ENCODE measurements around the gene ZNF805. TPM values are rescaled to one million over a fixed set of nuclear protein-coding genes. Genes with fewer than 3 reads are reported as not detected.

The ZNF805 gene
- total RNA-seq, 2 experiments from 2014 or later = 8.1 to 14.9 TPM

DNA sequence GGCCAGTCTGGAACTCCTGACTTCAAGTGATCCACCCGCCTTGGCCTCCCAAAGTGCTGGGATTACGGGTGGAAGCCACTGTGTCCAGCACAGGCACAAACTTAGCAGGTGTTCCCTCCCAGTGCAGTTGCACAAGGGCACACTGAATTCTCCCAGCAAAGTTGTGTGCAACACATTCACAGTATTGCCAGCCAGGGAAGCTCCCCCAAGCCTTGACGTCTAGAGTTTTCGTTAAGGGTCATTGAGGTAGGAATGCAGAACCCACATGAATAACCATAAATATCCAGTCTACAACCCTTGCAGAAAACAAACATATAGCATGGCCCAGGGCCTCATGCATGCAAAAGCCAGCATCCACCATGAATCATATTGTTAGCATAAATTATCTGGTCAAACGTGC lies 12.9 kb upstream of the ZNF805 start:
- Histone ChIP-seq H3K9me3 (ENCODE audit: low read length) (no peaks in the 10 kb centered on the region), H3K79me2 (ENCODE audit: insufficient read depth, low read depth, low read length) (no peaks in the 10 kb centered on the region), H3K4me2 (ENCODE audit: low read length) (no peak overlapping the region), H3K36me3 (ENCODE audit: insufficient read depth, low read length) (no peaks in the 10 kb centered on the region), H2AFZ (ENCODE audit: low read length) (no peak overlapping the region), H3K27ac (ENCODE audit: low read depth, low read length, poor library complexity, severe bottlenecking) (no peak overlapping the region), H3K4me1 (ENCODE audit: insufficient read depth, low read length, poor library complexity, severe bottlenecking) (no peaks in the 10 kb centered on the region), H3K4me3 (ENCODE audit: low read depth, low read length, poor library complexity, severe bottlenecking) (no peak overlapping the region), H3K9me2 (ENCODE audit: insufficient read depth, low read length) (no peaks in the 10 kb centered on the region), H4K20me1 (ENCODE audit: insufficient read depth, low read length) (no peaks in the 10 kb centered on the region)
- intact Hi-C loops (cut with micrococcal nuclease; ENCODE audit: unreplicated experiment) = no loop called here
- DNase-seq (ENCODE audit: low spot score) = no peak
- ChIA-PET CTCF (ENCODE audit: unreplicated experiment) (no interaction called here), POLR2A (no interaction called here)
- TF ChIP-seq, protein P1, sequence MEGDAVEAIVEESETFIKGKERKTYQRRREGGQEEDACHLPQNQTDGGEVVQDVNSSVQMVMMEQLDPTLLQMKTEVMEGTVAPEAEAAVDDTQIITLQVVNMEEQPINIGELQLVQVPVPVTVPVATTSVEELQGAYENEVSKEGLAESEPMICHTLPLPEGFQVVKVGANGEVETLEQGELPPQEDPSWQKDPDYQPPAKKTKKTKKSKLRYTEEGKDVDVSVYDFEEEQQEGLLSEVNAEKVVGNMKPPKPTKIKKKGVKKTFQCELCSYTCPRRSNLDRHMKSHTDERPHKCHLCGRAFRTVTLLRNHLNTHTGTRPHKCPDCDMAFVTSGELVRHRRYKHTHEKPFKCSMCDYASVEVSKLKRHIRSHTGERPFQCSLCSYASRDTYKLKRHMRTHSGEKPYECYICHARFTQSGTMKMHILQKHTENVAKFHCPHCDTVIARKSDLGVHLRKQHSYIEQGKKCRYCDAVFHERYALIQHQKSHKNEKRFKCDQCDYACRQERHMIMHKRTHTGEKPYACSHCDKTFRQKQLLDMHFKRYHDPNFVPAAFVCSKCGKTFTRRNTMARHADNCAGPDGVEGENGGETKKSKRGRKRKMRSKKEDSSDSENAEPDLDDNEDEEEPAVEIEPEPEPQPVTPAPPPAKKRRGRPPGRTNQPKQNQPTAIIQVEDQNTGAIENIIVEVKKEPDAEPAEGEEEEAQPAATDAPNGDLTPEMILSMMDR (conservative IDR thresholded peaks at IDR 0.05; ENCODE audit: low read length) = no peak
- TF ChIP-seq EZH2phosphoT487 (IDR thresholded peaks at IDR 0.05; ENCODE audit: borderline replicate concordance, low read depth, low read length) = no peak
- BruUV-seq (replicated peaks) = no TSS peak

DNA sequence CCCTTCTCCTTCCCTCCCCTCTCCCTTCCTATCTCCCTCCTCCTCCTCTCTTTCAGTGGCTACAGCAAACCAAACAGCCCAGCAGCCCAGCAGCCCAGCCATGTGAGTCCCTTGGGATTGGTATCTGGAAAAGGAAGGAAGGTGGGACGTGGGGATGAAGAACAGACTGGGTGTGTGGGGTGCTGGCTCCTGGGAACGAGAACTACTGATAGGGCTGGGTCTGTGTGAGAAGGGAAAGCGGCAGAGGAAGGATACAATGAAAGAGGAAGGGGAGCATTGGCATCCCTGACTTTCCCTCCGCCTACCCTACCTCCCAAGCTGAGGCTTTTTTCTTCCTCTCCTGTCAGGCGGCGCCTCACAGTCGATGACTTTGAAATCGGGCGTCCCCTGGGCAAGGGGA lies 8.7 kb upstream of the ZNF805 start:
- Histone ChIP-seq H3K9me2 (ENCODE audit: insufficient read depth, low read length) (no peaks in the 10 kb centered on the region), H2AFZ (ENCODE audit: low read length) (no peak overlapping the region), H3K27ac (ENCODE audit: low read depth, low read length, poor library complexity, severe bottlenecking) (no peak overlapping the region), H4K20me1 (ENCODE audit: insufficient read depth, low read length) (no peaks in the 10 kb centered on the region), H3K79me2 (ENCODE audit: insufficient read depth, low read depth, low read length) (no peaks in the 10 kb centered on the region), H3K4me1 (ENCODE audit: insufficient read depth, low read length, poor library complexity, severe bottlenecking) (no peaks in the 10 kb centered on the region), H3K9me3 (ENCODE audit: low read length) (no peaks in the 10 kb centered on the region), H3K36me3 (ENCODE audit: insufficient read depth, low read length) (no peaks in the 10 kb centered on the region), H3K4me3 (ENCODE audit: low read depth, low read length, poor library complexity, severe bottlenecking) (no peak overlapping the region), H3K4me2 (ENCODE audit: low read length) (no peak overlapping the region)
- ChIA-PET POLR2A (no interaction called here), CTCF (ENCODE audit: unreplicated experiment) (no interaction called here)
- no peak for DNase-seq (ENCODE audit: low spot score)
- intact Hi-C loops (cut with micrococcal nuclease; ENCODE audit: unreplicated experiment) = no loop called here
- no TSS peak for BruUV-seq (replicated peaks)
- TF ChIP-seq EZH2phosphoT487 (IDR thresholded peaks at IDR 0.05; ENCODE audit: borderline replicate concordance, low read depth, low read length) = no peak
- TF ChIP-seq, protein P1 (conservative IDR thresholded peaks at IDR 0.05; ENCODE audit: low read length) = no peak

DNA sequence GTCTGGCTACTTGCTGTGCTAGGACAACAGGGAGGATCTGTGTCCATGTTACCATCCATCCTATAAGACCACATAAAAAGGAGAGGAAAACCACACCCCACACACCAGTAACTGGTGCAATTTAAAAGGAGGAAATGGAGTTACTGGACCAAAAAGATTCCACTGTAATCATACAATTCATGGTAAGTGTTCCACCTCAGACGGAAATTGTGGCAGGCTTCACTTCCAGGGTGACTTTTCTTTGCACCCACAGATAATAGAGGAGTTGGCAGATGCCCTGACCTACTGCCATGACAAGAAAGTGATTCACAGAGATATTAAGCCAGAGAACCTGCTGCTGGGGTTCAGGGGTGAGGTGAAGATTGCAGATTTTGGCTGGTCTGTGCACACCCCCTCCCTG lies 7.2 kb upstream of the ZNF805 start:
- ChIA-PET POLR2A (no interaction called here), CTCF (ENCODE audit: unreplicated experiment) (no interaction called here)
- H3K36me3 ChIP-seq (ENCODE audit: insufficient read depth, low read length) = no peaks in the 10 kb centered on the region
- H3K4me3 ChIP-seq (ENCODE audit: low read depth, low read length, poor library complexity, severe bottlenecking) = no peak overlapping the region
- H3K27ac ChIP-seq (ENCODE audit: low read depth, low read length, poor library complexity, severe bottlenecking) = no peak overlapping the region
- H3K9me2 ChIP-seq (ENCODE audit: insufficient read depth, low read length) = no peaks in the 10 kb centered on the region
- H2AFZ ChIP-seq (ENCODE audit: low read length) = no peak overlapping the region
- DNase-seq (ENCODE audit: low spot score) = no peak
- TF ChIP-seq EZH2phosphoT487 (IDR thresholded peaks at IDR 0.05; ENCODE audit: borderline replicate concordance, low read depth, low read length) = no peak
- TF ChIP-seq, protein P1 (conservative IDR thresholded peaks at IDR 0.05; ENCODE audit: low read length) = no peak
- no TSS peak for BruUV-seq (replicated peaks)
- no peaks in the 10 kb centered on the region for H3K79me2 ChIP-seq (ENCODE audit: insufficient read depth, low read depth, low read length)
- no peaks in the 10 kb centered on the region for H3K9me3 ChIP-seq (ENCODE audit: low read length)
- no peaks in the 10 kb centered on the region for H3K4me1 ChIP-seq (ENCODE audit: insufficient read depth, low read length, poor library complexity, severe bottlenecking)
- intact Hi-C loops (cut with micrococcal nuclease; ENCODE audit: unreplicated experiment) = no loop called here
- no peaks in the 10 kb centered on the region for H4K20me1 ChIP-seq (ENCODE audit: insufficient read depth, low read length)
- no peak overlapping the region for H3K4me2 ChIP-seq (ENCODE audit: low read length)
